Endothelial cell of umbilical vein (primary cell): ENCODE measurements around the gene KIF6. TPM values are rescaled to one million over a fixed set of nuclear protein-coding genes. Genes with fewer than 3 reads are reported as not detected.

Experiments used
- BruUV-seq: library from RNA; stranded (reverse); fragments of 400-500 nt; replicated peaks from 2 replicates; lab custom pipeline; 2021; lab: Mats Ljungman, UMichigan
- CTCF ChIA-PET: fragments of 300-600, 350-600 bp; sonication (Branson Sonifier 250); formaldehyde crosslinking; loops from one replicate; lab custom pipeline; 2021; ENCODE audit warnings: antibody characterized with exemption, inconsistent platforms; lab: Charles Lee
- POLR2A ChIA-PET: fragments of 300-600, 350-600 bp; sonication (Branson Sonifier 250); formaldehyde crosslinking; loops from one replicate; lab custom pipeline; 2021; ENCODE audit warnings: antibody characterized with exemption, inconsistent platforms; lab: Charles Lee
- DNase-seq: peaks from one replicate; pipeline ENCODE4 v3.0.0-alpha.2; 2011; ENCODE audit warnings: low read depth, low spot score
- FAIRE-seq: peaks from 2 replicates; lab custom pipeline; 2011; peaks lifted over from hg19 to GRCh38; lab: Jason Lieb, UNC
- H2AFZ ChIP-seq: 2 replicates; pipeline ENCODE4 v1.6.0; 2012; ENCODE audit warnings: low read depth, low read length, control low read depth, inconsistent platforms
- H3K27ac ChIP-seq: 2 replicates; pipeline ENCODE4 v1.5.1; 2011; ENCODE audit warnings: low read depth, mild to moderate bottlenecking, control low read depth, low read length, moderate library complexity; ENCODE audit not compliant: insufficient read depth
- H3K27me3 ChIP-seq, 2 experiments: 2 replicates each; pipeline versions ENCODE4 v1.6.0 to v1.6.1; 2011; ENCODE audit warnings: low read length in 2 of 2, mixed read lengths in 1 of 2; ENCODE audit not compliant: control insufficient read depth in 2 of 2, insufficient read depth in 2 of 2
- H3K36me3 ChIP-seq, 2 experiments: 2 replicates in 1 of 2; 3 replicates in 1 of 2; pipeline ENCODE4 v1.5.1; 2011; ENCODE audit warnings: low read length in 2 of 2, mild to moderate bottlenecking in 1 of 2, moderate library complexity in 1 of 2; ENCODE audit not compliant: control insufficient read depth in 2 of 2, insufficient read depth in 2 of 2; ENCODE audit errors: extremely low read depth in 1 of 2
- H3K4me1 ChIP-seq: 3 replicates; pipeline ENCODE4 v1.5.1; 2011; ENCODE audit warnings: mild to moderate bottlenecking, low read length; ENCODE audit not compliant: control insufficient read depth, insufficient read depth; ENCODE audit errors: extremely low read depth
- H3K4me2 ChIP-seq: 2 replicates; pipeline ENCODE4 v1.6.1; 2011; ENCODE audit warnings: low read length, control low read depth, mixed read lengths; ENCODE audit not compliant: insufficient read depth
- H3K4me3 ChIP-seq, 3 experiments: fragments of 200-600 bp in 1 of 3; sonication (generic), shearing (Covaris generic) in 1 of 3; replicated peaks in 1 of 3; 2 replicates each; pipeline ENCODE4 v1.5.1; 2011 to 2016; ENCODE audit warnings: control low read depth in 3 of 3, low read length in 3 of 3, mild to moderate bottlenecking in 2 of 3, inconsistent platforms in 1 of 3, low read depth in 1 of 3, moderate library complexity in 1 of 3; ENCODE audit not compliant: insufficient read depth in 1 of 3
- H3K79me2 ChIP-seq: 2 replicates; pipeline ENCODE4 v1.6.0; 2012; ENCODE audit warnings: low read length, inconsistent platforms; ENCODE audit not compliant: control insufficient read depth, insufficient read depth
- H3K9ac ChIP-seq: replicated peaks from 2 replicates; pipeline ENCODE3; 2011; ENCODE audit warnings: low read length, control low read depth; ENCODE audit not compliant: insufficient read depth; ENCODE audit errors: extremely low read depth
- H3K9me1 ChIP-seq: replicated peaks from 3 replicates; pipeline ENCODE4 v1.6.0; 2011; ENCODE audit warnings: mild to moderate bottlenecking, low read length; ENCODE audit not compliant: control insufficient read depth, insufficient read depth; ENCODE audit errors: extremely low read depth
- H3K9me3 ChIP-seq: replicated peaks from 2 replicates; pipeline ENCODE4 v1.5.1; 2012; ENCODE audit warnings: low read length, inconsistent platforms; ENCODE audit not compliant: control insufficient read depth, insufficient read depth
- H4K20me1 ChIP-seq: replicated peaks from 2 replicates; pipeline ENCODE3; 2011; ENCODE audit warnings: mild to moderate bottlenecking, low read length; ENCODE audit not compliant: control insufficient read depth, insufficient read depth; ENCODE audit errors: extremely low read depth
- CTCF ChIP-seq, 2 donors: IDR thresholded peaks; 1 replicate in 1 of 2; 2 replicates in 1 of 2; pipeline ENCODE4 v1.5.1; 2011; ENCODE audit warnings: low read length in 2 of 2, mild to moderate bottlenecking in 2 of 2, moderate library complexity in 2 of 2, control low read depth in 1 of 2, inconsistent platforms in 1 of 2, low read depth in 1 of 2; ENCODE audit not compliant: insufficient read depth in 1 of 2; ENCODE audit errors: extremely low read depth in 1 of 2
- POLR2AphosphoS5 ChIP-seq: IDR thresholded peaks from 2 replicates; pipeline ENCODE4 v1.6.1; 2012; ENCODE audit warnings: low read depth, mild to moderate bottlenecking, control low read depth, low read length, moderate library complexity; ENCODE audit not compliant: insufficient read depth
- dilution Hi-C: fragments of 300-500 bp; cut with MboI; formaldehyde crosslinking; loops from one replicate; pipeline ENCODE4 v1.15.0; 2019; ENCODE audit warnings: low sequenced_read_pairs; ENCODE audit not compliant: extremely low pct_ligation_motif_present
- intact Hi-C: fragments of 100-400 bp; cut with micrococcal nuclease; formaldehyde crosslinking; loops from one replicate; pipeline ENCODE4 v1.10.0; 2022
- polyA plus RNA-seq, 4 experiments: library from polyadenylated mRNA; depleted of rRNA in 3 of 4; stranded (reverse) in 3 of 4; unstranded in 1 of 4; fragments of >200 nt; gene quantifications; 2 replicates each; pipeline versions ENCODE4 v1.2.1 to v1.2.3, GENCODE V29; 2011 to 2012; ENCODE audit warnings: missing spikeins in 1 of 4
- total RNA-seq: library from RNA; stranded (reverse); gene quantifications from 2 replicates; pipeline ENCODE4 v1.2.3, GENCODE V29; 2021

Gene KIF6
- total and polyA plus RNA-seq, 2 donors (not counting 3 experiments of a cell fraction or from before 2014, with no cell fraction given), result not detected

GRCh38 chr6:39695447-39695846, 29.8 kb downstream of the KIF6 start:
- Histone ChIP-seq H4K20me1 (no peaks in the 10 kb centered on the region), H3K4me3 (no peak overlapping the region), H3K9ac (no peak overlapping the region), H3K79me2 (no peaks in the 10 kb centered on the region), H3K4me1 (no peaks in the 10 kb centered on the region), H3K9me3 (no peaks in the 10 kb centered on the region), H2AFZ (no peak overlapping the region), H3K9me1 (no peaks in the 10 kb centered on the region), H3K4me2 (no peak overlapping the region), H3K27ac (no peak overlapping the region), H3K27me3 (no peaks in the 10 kb centered on the region), H3K36me3 (no peaks in the 10 kb centered on the region)
- dilution Hi-C loops, result no loop called here
- CTCF ChIA-PET, result no interaction called here
- FAIRE-seq, result no peak
- BruUV-seq, result no TSS peak
- POLR2A ChIA-PET, result no interaction called here
- intact Hi-C loops, result no loop called here
- DNase-seq, result no peak
- no peak for TF ChIP-seq CTCF (IDR thresholded peaks at IDR 0.05; ENCODE audit: extremely low read depth in 1 of 2, insufficient read depth in 1 of 2, low read depth in 1 of 2, low read length in 2 of 2)

GRCh38 chr6:39693206-39693605, 32.0 kb downstream of the KIF6 start:
- Histone ChIP-seq H3K4me1 (no peaks in the 10 kb centered on the region), H3K9me3 (no peaks in the 10 kb centered on the region), H3K79me2 (no peaks in the 10 kb centered on the region), H4K20me1 (no peaks in the 10 kb centered on the region), H3K27me3 (no peaks in the 10 kb centered on the region), H3K36me3 (no peaks in the 10 kb centered on the region), H3K27ac (no peak overlapping the region), H3K4me3 (no peak overlapping the region), H3K9ac (no peak overlapping the region), H2AFZ (no peak overlapping the region), H3K4me2 (no peak overlapping the region), H3K9me1 (no peaks in the 10 kb centered on the region)
- POLR2A ChIA-PET, result no interaction called here
- no TSS peak for BruUV-seq
- intact Hi-C loops (no loop called here), dilution Hi-C loops (no loop called here)
- FAIRE-seq (no peak), DNase-seq (no peak)
- no peak for TF ChIP-seq POLR2AphosphoS5
- CTCF ChIA-PET, result no interaction called here
